Activated CD8-positive, alpha-beta memory T cell treated with anti-CD3 and anti-CD28 coated beads, Interleukin-2, amount 50 U/mL, for 4 hours (primary cell): ENCODE data around the gene SP3.
"Not testable (repeated sequence)": the region's sequence is repeated elsewhere in the genome, so short reads cannot be mapped to it uniquely, and the experiment has no call there.

Source experiments
- DNase-seq: peaks from one replicate; pipeline ENCODE4 v3.0.0-alpha.2; 2020

The SP3 gene

GRCh38 chr2:173940208-173941020, 24.8 kb downstream of the SP3 start:
- DNase-seq, result no peak

- no peak for DNase-seq
Measured at GRCh38 chr2:173938700-173939384, 26.3 kb downstream of the SP3 start.

DNA sequence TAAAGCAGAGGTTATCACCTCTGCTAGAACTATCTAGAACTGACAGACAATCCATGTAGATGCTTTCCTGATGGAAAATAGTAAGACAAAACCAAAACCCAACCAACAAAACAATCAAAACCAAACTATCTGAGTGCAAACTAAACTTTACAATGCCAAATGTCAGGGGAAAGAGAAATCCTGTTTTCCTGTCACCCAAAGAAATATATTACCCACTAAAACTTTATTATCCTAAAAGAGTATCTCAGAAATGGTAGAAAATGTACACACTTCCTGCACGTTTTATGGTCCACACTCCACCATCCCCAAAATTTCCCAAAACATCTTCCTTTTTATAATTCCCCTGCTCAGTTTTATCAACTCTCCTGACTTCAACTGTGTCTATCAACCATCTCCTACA, 29.9 kb downstream of the SP3 start:
- no peak for DNase-seq

- peak; percentile 28 for DNase-seq
Measured at GRCh38 chr2:173934895-173935294, 30.3 kb downstream of the SP3 start.

- DNase-seq, result no peak
Measured at GRCh38 chr2:173931751-173932150, 33.4 kb downstream of the SP3 start.

DNA sequence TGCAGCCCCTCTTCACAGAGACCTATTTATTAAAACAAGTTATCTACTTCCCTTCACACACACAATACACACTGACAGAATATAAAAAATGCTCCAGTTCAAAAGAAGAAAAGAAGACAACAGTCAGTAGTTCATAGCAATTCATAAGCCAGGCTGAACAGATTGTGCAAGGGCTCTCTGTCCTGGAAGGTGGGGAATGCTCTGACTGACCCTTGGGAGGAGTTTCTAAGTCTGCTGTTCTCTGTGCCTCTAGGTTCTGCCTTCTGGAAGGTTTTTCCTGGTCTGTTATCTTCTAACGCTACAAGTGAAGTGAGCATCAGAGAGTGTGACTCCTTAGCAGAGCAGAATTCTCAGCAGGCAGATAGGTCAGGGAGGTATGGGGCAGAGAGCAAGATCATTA, 35.7 kb downstream of the SP3 start:
- DNase-seq, result no peak

DNA sequence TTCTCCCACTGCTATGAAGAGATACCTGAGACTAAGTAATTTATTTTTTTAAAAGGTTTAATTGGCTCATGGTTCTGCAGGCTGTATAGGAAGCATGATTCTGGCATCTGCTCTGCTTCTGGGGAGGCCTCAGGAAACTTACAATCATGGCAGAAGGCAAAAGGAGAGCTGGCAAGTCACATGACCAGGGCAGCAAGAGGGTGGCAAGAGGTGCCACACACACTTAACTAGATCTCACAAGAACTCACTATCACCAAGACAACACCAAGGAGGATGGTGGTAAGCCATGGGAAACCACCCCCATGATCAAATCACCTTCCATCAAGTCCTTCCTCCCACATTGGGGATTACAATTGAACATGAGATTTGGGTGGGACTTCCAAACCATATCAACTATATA, 38.3 kb downstream of the SP3 start:
- no peak for DNase-seq

DNA sequence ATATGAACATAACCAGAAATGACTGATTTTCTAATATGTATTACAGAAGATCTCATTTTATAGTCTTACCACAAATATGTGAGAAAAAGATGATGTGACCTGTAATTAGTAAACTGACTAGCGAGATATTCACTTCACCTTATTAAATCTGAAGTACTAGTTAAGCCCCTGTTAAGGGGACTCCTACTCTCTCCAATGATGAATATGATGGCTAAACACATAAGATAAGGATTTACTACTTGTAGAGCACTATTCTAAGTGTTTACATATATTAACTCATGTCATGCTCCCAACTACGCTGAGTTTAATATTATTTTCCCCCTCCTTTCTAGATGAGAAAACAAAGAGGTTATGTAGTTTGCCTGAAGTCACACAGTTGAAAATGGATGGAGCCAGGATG, 40.9 kb downstream of the SP3 start:
- no peak for DNase-seq

- no peak for DNase-seq
Measured at GRCh38 chr2:173922760-173923159, 42.4 kb downstream of the SP3 start.

- no peak for DNase-seq
Measured at GRCh38 chr2:173922068-173922467, 43.1 kb downstream of the SP3 start.

- no peak for DNase-seq
Measured at GRCh38 chr2:173914055-173914927, 50.9 kb downstream of the SP3 start.

DNA sequence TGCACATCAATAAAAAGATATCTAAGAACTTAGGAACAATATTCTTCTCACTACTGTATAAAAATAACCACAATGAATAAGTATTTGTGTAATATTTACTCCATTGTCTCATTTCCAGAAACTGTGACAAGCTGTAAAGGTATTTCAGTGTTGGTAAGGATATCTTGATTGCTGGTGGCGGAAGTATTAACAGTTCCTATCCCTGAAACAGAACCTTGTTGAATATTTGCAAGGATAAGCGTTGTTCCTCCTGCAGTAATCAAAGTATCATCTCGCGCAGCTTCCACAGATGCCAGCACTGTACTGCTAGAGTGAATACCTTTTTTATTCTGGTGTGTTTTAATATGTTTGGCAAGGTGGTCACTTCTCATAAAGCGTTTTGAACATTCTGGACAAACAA, 55.3 kb downstream of the SP3 start:
- DNase-seq, result no peak

DNA sequence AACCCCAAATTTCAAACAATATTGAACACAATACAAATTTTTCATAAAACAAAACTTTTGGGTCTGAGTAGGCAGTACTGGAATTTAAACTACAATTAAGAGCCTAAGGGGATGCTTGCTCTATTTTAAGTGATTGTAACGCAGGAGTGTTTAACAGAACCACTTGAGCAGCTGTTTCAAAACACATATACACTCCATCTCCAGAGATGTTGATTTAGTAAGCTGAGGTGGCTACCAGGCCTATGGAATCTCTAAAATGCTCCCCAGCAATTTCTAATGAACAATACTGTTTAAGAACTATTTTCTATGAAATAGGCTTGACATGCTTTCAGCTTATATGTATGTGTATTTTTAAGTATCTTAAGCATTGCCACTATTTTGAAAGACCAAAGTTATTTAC, 58.5 kb downstream of the SP3 start:
- DNase-seq, result no peak

DNA sequence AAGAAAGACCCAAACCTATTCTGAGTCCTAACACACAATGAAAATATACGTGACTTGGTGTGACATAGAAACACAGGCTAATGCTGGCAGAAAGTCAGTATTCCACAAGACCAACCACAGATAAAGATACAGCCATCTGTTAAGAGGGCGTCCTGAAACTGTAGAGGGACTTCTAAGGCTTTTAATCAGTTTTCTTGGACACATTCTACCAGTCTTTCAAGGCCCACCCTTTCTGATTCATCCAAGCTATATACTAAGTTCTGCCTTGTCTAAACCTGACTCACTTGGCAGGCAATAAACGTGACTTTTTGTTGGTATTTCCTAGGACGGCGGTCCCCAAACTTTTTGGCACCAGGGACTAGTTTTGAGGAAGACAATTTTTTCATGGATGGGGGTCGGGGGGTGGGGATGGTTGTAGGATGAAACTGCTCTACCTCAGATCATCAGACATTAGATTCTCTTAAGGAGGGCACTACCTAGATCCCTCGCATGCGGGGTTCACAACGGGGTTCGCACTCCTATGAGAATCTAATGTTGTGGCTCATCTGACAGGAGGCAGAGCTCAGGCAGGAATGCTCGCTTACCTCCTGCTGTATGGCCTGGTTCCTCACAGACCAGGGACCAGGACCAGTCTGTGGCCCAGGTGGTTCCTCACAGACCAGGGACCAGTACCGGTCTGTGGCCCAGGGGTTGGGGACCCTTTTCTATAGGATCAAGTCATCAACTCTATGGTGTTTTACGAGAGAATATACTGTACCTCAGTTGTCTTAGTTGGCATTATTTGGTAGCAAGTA, 61.4 kb downstream of the SP3 start:
- DNase-seq, result no peak

- no peak for DNase-seq
Measured at GRCh38 chr2:173898996-173899395, 66.2 kb downstream of the SP3 start.

DNA sequence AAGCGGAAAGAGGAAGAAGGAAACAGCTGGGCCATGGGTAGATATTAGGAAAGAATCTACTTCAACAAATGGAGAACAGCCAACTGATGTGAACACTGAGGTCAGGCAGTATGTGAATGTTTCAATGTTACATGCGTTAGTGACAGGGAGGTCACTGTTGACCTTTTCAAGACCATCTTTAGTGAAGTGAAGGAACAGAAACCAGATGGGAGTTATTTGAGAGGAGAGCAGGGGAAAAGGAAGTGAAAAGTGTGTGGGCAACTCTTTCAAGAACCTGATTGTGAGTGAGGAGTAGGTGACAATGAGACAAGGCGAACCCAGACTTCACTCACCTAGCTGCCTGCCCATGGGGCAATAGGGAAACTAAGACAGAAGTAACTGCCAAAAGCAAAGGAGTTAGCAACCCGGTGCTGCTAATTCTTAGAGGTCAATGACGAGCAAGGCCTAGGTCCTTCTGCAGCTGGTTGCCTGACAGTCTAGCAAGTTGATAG, 67.0 kb downstream of the SP3 start:
- DNase-seq, result no peak

DNA sequence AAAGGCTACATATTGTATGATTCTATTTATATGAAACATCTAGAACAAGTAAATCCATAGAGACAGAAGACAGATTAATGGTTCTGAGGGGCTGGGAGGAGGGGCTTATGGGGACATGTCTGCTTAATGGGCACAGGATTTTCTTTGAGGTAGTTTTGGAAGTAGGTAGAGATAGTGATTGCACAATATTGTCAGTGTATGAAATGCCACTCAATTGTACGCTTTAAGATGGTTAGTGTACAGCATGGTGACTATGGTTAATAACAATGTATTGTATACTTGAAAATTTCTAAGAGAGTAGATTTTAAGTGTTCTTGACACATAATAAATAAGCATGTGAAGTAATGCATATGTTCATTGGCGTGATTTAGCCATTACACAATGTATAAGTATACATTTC, 68.4 kb downstream of the SP3 start:
- DNase-seq, result no peak

DNA sequence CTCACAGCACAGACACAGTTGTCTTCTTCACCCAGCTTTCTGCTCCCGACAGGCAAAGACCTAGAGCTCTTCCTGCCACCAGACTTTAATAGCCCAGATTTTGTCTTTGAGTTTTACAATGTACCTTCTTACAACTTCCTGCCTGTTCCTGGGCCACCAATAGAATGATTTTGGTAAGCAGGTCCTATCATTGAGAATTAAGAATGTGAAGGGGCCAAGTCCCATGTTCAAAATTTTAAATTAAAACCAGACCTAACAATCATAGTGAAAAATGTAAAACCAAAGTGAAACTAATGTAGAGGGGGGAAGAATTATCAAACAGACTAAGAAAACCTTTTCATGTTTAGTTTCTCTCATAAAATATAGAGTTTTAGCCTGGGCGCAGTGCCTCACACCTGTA, 72.8 kb downstream of the SP3 start:
- DNase-seq, result no peak

GRCh38 chr2:173891315-173892037, 73.7 kb downstream of the SP3 start:
- DNase-seq, result no peak

DNA sequence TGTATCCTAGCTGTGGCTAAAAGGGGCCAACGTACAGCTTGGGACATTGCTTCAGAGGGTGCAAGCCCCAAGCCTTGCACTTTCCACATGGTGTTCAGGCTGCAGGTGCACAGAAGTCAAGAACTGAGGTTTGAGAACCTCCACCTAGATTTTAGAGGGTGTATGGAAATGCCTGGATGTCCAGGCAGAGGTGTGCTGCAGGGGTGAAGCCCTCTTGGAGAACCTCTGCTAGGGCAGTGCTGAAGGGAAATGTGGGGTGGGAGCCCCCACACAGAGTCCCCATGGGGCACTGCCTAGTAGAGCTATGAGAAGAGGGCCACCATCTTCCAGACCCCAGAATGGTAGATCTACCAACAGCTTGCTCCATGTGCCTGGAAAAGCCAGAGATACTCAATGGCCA, 75.7 kb downstream of the SP3 start:
- DNase-seq, result not testable (repeated sequence)

GRCh38 chr2:173886613-173887012, 78.6 kb downstream of the SP3 start:
- no peak for DNase-seq
